GM18909 (cell line): ENCODE results near the gene LANCL1.

Source experiments
- ATAC-seq: cut with Tn5 transposase; IDR thresholded peaks from one replicate; pipeline ENCODE4 v1.9.1; 2021; ENCODE audit warnings: mild to moderate bottlenecking; ENCODE audit not compliant: unreplicated experiment, poor library complexity

The LANCL1 gene

DNA sequence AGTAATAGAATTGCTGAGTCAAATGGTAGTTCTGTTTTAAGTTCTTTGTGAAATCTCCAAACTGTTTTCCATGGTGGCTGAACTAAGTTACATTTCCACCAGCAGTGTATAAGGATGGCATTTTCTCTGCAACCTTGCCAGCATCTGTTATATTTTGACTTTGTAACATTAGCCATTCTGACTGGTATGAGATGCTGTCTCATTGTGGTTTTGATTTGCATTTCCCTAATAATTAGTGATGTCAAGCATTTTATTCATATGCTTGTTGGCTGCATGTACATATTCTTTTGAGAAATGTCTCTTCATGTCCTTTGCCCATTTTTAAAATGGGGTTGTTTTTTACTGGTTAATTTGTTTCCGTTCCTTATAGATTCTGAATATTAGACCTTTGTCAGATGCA lies 63.9 kb downstream of the LANCL1 start:
- ATAC-seq = no peak

DNA sequence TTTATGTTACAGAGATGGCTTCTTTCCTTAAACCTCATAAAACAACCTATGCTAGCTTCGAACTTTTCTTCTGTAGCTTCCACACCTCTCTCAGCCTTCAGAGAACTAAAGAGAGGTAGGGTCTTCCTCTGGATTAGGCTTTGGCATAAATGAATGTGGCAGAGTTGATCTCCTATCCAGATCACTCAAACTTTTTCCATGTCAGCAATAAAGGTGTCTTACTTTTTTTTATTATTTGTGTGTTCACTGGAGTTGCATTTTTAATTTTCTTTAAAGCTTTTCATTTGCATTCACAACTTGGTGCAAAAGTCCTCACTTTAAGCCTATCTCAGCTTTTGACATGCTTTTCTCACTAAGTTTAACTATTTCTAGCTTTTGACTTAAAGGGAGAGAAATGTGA lies 66.0 kb downstream of the LANCL1 start:
- ATAC-seq = no peak

DNA sequence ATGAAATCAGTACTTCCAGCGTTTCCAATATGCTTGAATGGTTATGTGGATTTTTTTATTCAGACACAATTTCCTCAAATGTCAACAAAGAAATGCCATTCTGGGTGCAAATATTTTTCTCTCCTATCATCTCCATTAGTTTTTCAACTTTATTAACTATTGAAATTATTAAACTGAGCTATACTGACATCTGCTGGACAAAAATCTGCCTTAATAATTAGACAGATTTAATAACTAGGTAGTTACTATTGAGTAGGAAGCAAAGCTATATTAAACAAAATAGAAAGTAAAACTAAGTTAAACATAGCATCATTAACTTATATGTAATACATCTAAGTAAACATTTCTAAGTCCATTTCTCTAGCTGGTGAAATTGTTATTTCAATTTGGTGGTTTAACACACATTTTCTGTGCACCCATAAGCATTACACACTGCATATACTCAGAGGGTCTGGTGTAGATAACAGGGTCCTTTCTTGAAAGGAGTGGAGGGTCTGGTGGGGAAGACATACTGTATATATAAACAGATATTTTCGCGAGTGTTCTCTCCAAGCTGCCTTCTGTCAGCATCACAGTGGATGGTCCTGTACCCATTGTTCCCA lies 77.0 kb downstream of the LANCL1 start:
- no peak for ATAC-seq

DNA sequence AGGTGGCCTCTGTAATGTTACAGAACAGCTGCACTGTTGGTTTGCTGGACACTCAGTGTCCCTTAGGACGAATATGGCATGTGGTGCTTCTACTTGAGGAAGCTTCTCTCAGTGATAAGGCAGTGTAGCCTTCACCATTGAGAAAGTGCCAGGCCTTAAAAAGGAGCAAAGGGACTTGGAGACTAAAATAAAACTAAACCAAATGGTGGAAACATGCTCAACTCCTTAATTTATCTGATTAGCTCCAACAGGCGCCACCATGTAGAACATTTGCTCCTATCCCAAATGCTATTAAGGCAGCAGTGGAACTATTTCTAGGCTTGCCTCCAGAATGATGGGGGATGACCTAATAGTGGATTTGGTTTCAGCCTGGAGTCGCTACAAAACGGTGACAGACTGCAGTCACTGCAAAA lies 84.1 kb downstream of the LANCL1 start:
- ATAC-seq = no peak

- no peak for ATAC-seq
Measured at GRCh38 chr2:210389856-210390255, 86.7 kb downstream of the LANCL1 start.

GRCh38 chr2:210388148-210388547 lies 88.4 kb downstream of the LANCL1 start:
- ATAC-seq = no peak

- ATAC-seq = no peak
Measured at GRCh38 chr2:210387074-210387473, 89.5 kb downstream of the LANCL1 start.
